ENCODE results near the gene SCML2.
A peak's percentile ranks its signal among the peaks of the same experiment; 100 is the strongest.
"Not testable (repeated sequence)": the region's sequence is repeated elsewhere in the genome, so short reads cannot be mapped to it uniquely, and the experiment has no call there.

The SCML2 gene

DNA sequence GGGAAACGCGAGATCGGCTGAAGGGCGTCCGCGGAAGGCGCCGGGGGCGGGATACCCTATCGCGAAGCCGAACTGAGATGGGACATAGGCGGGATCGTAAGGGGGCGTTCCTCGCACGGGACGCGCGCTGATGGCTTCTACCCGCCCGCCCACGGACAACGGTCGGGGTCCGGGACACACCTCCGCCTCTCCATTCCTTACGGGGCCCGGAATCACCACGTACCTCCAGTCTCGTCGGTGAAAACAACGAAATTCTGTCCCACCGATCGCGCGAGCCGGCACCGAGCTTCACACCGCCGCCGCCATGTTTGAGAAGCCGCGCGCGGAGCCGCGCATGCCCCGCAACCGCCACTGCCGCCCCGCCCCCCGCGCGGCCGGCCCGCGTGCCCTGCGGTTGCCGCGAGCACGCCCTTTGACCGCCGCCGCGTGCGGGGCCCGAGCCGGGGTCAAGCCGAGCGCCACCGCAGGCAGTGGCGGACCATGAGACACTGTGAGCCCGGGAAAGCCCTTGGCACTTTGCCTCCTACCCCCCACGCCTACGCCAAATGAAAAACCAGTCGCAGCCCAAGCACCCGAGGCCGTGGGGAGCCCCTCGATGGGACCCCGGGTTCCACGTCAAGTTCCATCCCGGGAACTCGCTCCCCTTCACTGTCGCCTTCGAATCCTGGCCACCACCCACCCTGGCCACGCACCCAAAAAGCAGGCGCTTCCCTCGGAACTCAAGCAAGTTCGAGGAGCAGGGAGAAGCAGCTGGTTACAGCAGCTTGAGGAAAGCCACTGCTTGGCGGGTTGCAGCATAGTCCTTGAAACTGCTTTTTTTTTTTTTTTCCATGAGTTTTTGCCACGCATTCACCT, at the start of gene SCML2:
SCML2 (minus strand) TSS at position 320 of the 855 bp plus-strand sequence. CDS start 20,617 bp downstream, outside the sequence.
- no peak for DNase-seq (ENCODE audit: low read depth)

DNA sequence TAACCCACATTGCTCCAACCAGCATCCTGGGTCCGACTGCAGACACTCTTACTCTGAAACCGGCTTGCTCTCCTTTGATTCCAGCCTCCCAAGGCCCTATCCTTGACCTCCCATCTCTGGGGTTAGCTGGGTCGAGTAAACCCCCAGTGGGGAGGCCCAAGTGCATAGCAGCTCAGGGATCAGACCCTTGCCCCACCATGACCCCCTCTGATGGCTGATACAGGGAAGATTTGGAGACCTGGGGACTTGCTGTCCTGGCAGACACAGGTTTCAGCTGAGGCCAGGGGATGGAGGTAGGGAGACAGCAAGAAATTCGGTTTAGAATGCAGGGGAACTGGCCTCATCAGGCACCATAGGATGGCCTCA, 47.3 kb upstream of the SCML2 start:
- no peak for DNase-seq (ENCODE audit: low read depth)

DNA sequence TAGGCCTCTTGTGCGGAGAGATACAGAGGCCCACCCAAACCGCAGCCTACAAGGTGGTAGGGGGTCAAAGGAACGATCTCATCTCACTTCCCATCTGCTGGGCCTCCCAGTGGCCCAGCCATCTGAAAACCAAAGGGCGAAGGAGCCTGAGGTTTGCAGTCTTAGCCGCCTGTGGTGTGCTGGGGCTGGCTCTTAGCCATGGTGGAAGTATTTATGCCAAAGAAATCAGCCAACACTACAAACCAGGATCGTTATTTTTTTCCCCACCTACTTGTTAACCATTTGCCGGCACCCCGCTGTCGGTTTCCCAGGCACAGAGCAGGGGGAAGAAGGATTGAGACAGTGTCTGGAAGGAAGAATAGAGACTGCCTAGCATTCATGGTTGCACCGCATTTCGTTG, 40.0 kb upstream of the SCML2 start:
- DNase-seq (ENCODE audit: low read depth), result no peak

DNA sequence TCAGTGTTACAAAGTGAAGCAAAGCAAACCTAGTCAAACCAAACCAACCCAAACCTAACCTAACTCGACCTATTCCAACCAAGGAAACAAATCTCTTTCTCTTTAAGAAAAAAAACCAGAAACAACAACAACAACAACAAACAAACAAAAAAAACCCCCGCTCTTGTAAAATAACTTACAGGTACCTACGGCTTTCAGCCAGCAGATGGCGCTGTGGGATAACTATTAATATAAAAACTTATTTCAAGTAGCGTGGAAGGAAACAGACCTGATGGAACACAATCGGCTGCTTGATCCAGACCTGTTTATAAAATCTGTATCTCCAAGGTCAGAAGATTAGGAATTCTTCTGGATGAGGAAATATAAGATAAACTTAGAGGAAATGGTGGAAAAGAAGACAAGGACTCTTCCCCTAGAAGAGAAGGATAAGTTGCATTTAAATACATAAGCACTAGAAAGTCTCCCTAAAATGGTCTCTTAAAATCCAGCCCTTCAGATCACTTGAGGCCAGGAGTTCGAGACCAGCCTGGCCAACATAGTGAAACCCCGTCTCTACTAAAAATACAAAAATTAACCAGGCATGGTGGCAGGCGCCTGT, 36.6 kb upstream of the SCML2 start:
- peak; percentile 2 for DNase-seq (ENCODE audit: low read depth)

DNA sequence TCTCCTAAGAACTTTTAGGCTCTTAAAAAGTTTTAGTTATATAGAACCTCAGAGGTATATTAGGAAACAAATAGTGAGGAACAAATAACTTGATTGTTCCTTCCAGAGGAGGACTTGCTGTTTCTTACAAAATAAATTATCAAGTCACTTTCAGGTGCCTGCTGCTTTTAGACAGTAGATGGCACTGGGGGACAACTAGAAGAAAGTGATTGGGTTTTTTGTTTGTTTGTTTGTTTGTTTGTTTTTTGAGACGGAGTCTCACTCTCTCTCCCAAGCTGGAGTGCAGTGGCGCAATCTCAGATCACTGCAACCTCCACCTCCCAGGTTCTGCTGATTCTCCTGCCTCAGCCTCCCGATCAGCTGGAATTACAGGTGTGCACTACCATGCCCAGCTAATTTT, 35.5 kb upstream of the SCML2 start:
- DNase-seq (ENCODE audit: low read depth), result no peak

DNA sequence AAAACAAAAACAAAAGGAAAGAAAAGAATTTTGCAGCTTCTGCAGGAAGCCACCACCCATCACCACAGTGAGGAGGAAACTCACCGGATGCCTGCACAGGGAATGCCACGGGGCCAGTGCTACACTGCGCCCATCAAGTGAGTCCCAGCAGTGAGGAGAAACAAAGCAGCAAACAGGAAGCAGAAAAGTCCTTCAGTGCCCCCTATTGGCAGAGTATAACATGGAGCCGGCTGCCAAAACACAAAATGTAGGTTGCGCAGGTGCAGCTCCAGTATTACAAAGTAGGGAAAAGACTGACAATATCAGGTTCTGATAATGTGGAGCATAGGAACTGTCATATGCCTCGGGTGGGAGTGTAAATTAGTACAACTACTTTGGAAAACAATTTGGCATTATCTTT, 23.3 kb upstream of the SCML2 start:
- DNase-seq (ENCODE audit: low read depth), result no peak

DNA sequence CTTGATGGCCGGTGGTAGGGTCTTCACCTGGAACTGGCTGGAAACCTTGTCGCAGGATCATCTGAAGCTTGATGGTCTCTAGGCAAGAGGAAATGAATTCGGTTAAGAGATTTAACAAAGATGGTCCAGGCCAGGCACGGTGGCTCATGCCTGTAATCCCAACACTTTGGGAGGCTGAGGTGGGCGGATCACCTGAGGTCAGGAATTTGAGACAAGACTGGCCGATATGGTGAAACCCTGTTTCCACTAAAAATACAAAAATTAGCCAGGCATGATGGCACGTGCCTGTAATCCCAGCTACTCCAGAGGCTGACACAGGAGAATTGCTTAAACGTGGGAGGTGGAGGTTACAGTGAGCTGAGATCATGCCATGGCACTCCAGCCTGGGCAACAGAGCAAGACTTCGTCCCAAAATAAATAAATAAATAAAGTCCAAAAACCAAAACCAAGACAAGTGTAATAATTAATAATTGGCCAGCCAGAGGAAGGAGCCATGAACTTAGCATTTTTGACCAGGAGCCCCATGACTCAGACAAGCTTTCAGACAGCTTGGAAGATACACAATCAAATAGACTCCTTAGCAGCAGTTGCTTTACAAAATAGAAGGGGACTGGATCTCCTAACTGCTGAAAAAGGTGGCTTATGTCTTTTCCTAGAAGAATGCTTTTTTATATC, 20.8 kb upstream of the SCML2 start:
- DNase-seq (ENCODE audit: low read depth), result not testable (repeated sequence)

DNA sequence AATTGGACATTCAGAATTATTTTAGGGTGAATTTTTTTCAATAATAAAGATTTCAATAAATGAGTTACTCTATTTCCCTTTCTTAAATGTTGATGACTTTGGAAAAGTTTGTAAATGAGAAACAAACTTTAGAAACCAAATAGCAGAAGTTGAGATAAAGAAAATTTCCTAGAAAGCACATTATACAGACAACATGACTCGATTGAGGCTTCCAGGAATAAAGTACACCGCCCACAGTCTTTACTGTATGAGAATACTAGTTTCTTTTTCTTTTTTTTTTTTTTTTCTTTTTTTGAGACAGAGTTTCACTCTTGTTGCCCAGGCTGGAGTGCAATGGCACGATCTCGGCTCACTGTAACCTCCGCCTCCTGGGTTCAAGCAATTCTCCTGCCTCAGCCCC, 14.6 kb upstream of the SCML2 start:
- DNase-seq (ENCODE audit: low read depth), result not testable (repeated sequence)

DNA sequence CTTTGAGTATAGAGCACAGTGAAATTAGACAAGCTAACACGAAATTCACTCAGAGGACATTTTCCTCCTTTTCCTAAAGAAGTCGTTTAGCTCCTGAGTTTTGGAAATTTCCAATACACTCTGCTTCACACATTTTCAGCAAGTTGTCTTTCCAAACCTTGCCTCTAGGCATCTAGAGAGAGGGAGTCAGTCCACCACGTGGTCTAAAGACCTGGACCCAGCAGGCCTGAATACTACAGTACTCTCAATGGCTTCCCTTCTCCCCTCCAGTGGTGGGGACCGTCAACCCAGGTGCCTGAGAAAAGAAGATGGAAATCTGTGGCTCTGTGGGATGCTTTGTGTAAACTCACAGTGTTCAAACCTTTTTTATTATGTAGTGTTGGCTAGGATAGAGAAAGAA, 13.9 kb upstream of the SCML2 start:
- no peak for DNase-seq (ENCODE audit: low read depth)

DNA sequence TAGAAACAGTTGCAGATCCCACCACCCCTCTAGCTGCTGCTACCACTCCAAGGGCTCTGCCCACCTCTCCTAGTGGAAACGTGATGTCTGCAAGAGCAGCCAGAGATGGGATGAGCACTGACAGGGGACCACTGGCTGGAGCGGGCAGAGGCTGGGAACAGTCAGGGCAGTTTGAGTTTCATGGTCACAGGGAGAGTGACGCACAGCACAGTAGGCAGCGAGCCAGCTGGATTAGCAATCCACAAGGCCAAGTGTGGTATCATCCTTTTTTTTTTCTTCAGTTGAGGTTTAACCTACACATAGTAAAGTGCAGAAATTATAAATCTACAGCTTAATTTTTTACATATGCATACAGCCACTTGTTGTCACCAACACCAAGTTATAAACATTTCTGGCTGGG, 6.4 kb upstream of the SCML2 start:
- DNase-seq (ENCODE audit: low read depth), result no peak

DNA sequence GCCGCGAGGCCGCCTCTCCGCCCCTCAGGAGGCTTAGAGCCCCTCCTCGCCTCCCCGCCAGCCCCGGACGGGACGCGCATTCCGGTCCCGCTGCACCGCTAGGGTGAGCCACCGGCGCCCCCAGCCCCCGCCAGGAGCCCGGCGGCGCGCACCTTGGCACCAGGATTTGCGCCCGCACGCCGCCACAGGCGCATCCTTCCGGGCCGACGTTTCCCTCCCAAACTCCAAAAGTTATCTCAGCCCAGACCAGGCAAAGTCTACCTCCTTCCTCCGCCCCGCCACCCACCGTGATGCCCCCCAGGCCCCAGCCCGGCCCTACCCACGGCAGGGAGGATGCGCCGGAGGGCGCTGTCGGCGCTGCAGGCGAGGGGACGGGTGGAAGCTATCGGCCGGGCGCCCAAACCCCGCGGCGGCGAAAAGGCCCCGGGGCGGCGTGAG, 538 bp downstream of the SCML2 start:
- DNase-seq (ENCODE audit: low read depth), result no peak

DNA sequence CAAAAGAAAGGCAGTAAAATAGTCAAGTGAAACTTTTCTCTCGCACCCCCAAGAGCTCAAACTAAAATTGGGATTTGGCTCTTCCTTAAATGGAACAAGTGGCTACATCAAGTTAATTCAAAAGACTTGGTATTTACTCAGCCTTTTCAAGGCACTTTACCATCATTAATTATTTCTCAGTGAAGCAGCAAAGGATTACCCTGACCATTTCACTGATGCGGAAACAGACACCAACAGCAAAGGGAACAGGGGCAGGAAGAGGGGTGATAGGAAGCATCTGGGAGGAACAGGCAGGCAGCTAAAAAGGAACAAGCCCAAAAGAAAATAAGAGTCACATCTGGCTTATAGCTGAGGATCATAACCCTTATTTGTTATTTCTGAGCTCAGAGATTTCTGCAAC, 2.7 kb downstream of the SCML2 start:
- no peak for DNase-seq (ENCODE audit: low read depth)

DNA sequence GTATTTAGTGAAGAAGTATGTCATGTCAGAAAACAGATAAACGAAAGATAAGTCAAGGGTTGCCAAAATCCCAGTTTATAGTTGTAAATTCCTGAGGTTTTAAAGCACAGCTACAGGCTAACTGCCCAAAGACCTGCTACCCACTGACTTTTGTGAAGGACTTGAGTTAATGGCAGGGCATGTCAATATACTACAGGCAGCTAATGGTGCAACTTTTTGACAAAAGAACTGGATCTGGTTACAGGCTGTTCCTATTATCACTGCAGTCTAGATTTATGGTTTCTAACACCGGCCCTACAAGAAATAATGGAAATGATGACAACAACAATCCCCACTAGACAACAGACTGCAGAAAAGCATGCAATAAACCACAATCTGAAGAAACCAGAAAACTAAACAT, 6.4 kb downstream of the SCML2 start:
- DNase-seq (ENCODE audit: low read depth), result no peak

DNA sequence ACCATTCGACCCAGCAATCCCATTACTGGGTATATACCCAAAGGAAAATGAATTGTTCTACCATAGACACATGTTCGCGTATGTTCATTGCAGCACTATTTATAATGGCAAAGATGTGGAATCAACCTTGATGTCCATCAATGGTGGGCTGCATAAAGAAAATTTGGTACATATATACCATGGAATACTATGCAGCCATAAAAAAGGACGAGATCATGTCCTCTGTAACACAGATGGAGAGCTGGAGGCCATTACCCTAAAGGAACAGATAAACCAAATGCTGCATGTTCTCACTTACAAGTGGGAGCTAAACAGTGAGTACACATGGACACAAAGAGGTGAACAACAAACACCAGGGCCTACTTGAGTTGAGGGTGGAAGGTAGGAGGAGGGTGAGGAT, 45.1 kb downstream of the SCML2 start:
- no peak for DNase-seq (ENCODE audit: low read depth)

DNA sequence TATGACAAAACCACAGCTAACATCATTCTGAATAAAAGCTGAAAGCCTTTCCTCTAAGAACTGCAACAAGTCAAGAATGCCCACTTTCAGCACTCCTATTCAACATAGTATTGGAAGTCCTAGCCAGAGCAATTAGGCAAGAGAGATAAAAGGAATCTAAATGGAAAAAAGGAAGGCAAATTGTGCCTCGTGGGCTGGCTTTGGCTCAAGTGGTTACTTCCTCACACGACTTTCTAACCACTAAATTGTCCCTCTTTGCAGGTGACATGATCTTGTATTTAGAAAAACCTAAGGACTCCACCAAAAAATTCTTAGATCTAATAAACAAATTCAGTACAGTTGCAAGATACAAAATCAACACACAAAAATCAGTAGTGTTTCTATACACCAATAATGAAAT, 57.2 kb downstream of the SCML2 start:
- DNase-seq (ENCODE audit: low read depth), result no peak

DNA sequence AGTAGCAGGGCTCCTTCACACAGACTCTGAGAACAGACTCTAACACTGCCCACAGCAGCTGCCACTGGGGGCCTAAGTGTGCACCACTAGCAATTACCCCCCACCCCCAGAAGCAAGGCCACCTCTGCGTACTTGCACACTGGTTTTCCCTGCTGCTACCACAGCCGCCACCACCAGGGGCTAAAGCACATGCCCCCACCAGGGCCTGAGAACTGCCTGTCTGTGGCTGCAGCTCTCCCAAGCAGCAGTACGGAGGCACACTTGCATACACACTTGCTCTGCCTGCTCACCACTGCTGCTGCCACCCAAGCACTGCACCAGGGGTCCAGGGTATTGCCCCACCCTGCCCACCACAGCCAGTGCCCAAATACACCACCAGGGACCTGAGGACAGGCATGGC, 59.6 kb downstream of the SCML2 start:
- no peak for DNase-seq (ENCODE audit: low read depth)

DNA sequence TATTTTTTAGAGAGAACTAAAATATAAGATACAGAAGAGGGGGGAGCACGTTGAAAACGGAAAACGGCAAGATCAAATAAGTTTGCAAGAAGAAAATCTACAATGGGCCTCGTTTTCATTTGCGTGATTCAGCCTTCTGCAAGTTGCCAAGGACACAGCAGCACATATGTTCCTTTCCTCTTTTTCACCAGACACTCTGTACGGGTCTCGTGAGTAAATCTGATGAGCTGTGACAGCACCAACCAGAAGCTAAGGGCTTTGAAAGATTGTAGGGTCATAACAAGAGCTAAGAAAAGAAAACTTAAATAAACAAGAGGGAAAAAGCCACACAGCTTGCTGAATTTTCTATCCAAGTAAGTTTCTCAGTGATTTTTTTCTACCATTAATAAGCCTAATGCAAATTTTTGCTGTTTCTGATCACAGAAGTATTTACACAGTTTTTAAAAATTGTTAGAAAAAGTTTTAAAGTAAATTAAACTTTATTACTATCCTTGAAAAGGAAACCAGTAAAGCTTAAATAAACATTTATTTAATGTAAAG, 63.4 kb downstream of the SCML2 start:
- DNase-seq (ENCODE audit: low read depth), result no peak

DNA sequence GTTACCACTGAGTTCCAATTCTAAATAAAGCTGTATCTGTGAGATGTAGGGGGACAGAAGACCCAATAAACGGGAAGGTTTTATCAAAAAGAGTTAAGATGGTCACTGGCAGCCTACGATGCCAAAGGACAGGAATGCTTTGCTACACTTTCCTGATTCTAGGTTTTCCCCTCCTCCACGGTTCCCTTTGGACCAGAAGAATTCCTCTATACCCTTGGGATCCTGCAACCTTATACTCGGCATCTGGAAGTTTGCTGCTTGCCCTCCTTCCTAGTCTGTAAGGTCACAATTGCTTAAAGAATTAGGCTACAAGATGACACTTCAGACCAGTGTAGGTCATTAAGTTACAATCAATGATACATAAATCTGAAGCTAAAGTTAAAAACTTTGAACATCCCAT, 64.3 kb downstream of the SCML2 start:
- no peak for DNase-seq (ENCODE audit: low read depth)

DNA sequence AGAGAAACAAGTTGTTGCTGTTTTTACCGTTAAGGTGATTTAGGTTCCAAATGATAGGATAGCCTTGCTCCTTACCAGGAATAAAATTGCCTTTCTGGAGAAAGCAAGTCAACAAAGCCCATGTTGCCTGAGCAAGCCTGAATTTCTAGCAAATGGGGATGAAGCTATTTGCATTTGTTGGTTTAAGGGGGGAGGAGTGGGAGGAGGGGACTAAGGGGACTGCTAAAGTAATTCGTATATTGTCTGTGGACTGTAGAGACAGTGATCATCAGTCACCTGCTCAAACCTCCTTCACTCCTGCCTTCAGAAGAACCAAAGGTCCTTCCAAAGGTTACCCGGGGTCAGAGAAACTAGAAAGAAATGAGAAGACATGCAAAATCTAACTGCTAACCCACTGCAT, 65.8 kb downstream of the SCML2 start:
- DNase-seq (ENCODE audit: low read depth), result no peak

DNA sequence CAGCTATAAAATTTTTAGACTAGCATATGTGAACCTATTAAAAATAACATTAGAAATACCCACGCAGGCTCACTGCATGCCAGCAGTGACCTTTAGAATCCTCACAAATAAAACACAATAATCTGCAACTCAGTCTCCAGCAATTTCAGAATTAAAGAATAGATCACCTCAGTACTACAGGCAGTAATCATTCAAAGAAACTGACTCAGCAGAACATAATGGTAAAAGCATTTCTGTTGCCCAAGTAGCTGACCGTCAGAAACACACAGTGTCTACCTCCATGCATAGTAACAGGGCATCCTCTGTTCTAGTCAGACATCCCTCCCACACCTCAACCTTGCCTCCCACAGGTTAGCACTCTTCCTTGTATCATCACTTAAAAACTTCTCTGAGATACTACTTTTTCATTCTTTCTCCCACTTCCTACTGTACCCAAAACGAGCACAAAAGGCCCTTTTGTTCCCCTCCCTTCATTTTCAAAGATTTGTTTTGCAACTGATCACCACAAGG, 68.1 kb downstream of the SCML2 start:
- no peak for DNase-seq (ENCODE audit: low read depth)

DNA sequence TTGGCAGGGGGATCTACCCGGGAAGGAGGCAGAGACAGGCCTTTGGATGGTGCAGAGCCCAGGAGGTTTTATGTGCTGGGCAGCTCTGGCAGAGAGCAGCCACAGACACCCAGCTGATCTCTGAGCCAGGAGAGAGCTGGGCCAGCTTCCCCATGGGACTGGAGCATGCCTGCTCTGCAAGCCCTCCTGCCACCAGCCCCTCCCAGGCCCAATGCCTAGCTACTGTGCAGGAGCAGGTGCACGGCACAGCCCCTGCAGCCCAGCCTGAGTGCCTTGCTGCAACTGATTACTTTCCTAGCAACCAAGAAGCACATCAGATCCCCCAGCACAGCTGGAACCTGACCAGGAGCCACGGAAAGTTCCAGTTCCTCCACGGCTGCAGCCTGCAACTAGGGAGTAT, 76.0 kb downstream of the SCML2 start:
- no peak for DNase-seq (ENCODE audit: low read depth)

DNA sequence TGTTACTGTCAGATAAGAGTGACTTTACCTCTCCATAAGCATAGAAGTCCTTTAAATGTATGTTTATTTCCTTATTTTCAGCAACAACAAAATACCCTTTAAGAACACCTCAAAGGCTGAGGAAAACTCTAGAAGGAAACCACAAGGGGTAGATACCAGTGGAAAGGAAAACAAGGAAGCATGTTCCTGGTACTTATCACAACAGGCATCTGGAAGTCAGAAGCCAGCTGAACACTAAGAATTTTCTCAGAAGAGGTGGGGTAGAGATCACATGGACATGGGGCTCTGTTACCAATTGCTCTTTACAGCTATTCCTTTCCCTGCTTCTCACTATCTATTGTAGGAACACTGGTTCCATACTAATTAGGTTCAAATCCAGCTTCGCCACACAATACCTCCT, 82.3 kb downstream of the SCML2 start:
- DNase-seq (ENCODE audit: low read depth), result no peak

DNA sequence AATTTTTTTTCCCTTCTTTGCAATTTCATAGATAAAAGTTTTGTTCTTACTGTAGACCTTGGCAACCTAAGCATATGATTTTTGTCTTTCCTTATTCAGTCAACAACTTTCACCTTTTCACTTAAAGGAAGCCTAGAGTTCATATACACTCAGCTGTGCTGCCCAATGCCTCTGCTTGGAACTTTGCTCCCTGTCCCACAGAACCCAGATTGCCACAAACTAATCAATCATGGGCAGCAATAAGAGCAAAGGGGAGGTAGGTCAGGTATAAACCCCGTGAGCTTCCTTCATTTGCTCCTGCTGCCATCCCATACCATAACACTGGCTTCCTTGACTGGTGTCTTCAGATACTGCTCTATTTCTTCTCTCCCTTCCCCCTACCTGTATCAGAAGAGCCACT, 82.8 kb downstream of the SCML2 start:
- DNase-seq (ENCODE audit: low read depth), result no peak

Data from CMK (cell line).